ENCODE data around the gene CPNE5.
"Not testable (repeated sequence)": the region's sequence is repeated elsewhere in the genome, so short reads cannot be mapped to it uniquely, and the experiment has no call there.

The CPNE5 gene

GRCh38 chr6:36704961-36705577 lies 134.2 kb downstream of the CPNE5 start:
- not testable (repeated sequence) for DNase-seq (ENCODE audit: low read depth, low spot score)

- DNase-seq (ENCODE audit: low read depth, low spot score): no peak
Measured at GRCh38 chr6:36703982-36704381, 135.3 kb downstream of the CPNE5 start.

DNA sequence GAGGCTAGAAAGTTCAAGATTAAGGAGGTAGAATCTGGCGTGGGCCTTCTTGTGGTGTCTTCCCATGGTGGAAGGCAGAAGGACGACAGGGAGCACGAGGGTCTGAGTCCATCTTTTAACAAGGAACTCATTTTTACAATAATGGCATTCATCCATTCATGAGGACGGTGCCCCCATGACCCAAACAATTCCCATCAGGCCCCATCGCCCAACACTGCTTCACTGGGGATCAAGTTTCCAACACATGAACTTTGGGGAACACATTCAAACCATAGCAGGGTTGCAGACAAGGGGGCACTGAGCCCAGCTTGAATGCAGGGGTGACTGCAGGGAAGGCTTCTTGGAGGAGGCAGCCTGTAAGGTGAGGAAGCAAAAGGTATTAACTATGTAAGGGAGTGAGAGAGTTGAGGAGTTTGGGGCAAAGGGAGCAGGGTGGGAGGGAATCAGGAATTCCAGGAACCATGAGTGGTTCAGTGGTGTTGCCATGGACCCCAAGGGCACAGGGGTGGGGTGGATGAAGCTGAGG lies 136.1 kb downstream of the CPNE5 start:
- DNase-seq (ENCODE audit: low read depth, low spot score): no peak

DNA sequence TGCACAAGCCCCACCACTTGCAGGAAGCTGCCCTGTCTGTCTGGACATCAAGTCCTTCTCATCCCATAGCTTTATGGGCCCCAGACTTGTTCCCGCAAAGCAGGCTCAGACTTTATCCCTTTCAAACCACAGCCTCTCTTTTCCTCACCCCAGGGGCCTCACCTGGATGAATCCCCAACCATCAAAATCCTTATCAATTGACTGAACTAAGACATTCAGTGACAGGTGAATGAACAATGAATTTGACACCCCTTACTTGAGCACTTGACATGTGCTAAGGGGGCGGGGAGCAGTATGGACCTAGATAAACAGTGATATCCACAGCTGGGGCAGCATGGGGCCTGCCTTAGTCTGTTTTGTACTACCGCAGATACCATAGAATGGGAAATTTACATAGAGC lies 136.6 kb downstream of the CPNE5 start:
- DNase-seq (ENCODE audit: low read depth, low spot score): no peak

- no peak for DNase-seq (ENCODE audit: low read depth, low spot score)
Measured at GRCh38 chr6:36701401-36701991, 137.7 kb downstream of the CPNE5 start.

DNA sequence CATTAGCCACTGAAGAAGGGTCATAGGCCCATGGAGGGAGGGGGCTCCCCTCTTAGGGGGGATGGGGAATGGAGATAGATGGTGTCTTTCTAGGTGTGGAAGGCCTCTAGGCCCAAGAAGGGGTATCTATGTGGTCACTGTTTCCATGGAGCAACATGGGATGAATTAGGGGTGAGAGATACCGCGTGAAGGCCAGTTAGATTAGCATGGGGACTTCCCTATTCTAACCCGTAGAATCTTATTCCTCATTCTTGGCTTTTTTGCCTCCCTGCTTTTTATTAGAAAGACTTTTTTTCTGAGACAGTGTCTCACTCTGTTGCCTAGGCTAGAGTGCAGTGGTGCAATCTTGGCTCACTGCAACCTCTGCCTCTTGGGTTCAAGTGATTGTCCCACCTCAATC lies 138.4 kb downstream of the CPNE5 start:
- DNase-seq (ENCODE audit: low read depth, low spot score): no peak

GRCh38 chr6:36700071-36700812 lies 139.0 kb downstream of the CPNE5 start:
- DNase-seq (ENCODE audit: low read depth, low spot score): no peak

GRCh38 chr6:36699348-36699747 lies 139.9 kb downstream of the CPNE5 start:
- DNase-seq (ENCODE audit: low read depth, low spot score): no peak

DNA sequence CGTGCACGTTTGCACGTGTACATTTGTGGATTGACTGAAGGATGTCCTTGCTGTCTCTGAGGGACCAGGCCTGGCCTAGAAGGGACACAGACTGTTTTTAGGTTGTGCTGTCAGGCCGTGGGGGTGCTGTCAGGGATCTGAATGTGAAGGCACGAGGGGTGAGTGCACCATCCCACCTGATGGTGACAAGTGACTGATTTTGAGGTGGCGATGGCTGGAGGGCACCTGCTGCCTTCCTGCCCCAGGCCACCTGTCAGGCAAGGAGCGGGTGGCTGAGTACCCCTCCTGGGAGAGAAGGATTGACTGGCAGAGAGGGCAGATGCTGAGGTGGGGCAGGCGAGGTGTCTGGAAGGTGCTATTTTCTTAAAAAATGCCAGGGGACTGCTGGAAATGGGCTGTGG lies 140.4 kb downstream of the CPNE5 start:
- DNase-seq (ENCODE audit: low read depth, low spot score): no peak

- DNase-seq (ENCODE audit: low read depth, low spot score): no peak
Measured at GRCh38 chr6:36698196-36698595, 141.0 kb downstream of the CPNE5 start.

- DNase-seq (ENCODE audit: low read depth, low spot score): no peak
Measured at GRCh38 chr6:36697481-36697903, 141.8 kb downstream of the CPNE5 start, which contains the start of gene RAB44. Gene RAB44, plus strand, starts transcription at chr6:36697826. Its CDS starts 6,410 bp downstream, at chr6:36704236.

- DNase-seq (ENCODE audit: low read depth, low spot score): no peak
Measured at GRCh38 chr6:36695414-36695813, 143.8 kb downstream of the CPNE5 start.

GRCh38 chr6:36694616-36695015 lies 144.6 kb downstream of the CPNE5 start:
- DNase-seq (ENCODE audit: low read depth, low spot score): no peak

DNA sequence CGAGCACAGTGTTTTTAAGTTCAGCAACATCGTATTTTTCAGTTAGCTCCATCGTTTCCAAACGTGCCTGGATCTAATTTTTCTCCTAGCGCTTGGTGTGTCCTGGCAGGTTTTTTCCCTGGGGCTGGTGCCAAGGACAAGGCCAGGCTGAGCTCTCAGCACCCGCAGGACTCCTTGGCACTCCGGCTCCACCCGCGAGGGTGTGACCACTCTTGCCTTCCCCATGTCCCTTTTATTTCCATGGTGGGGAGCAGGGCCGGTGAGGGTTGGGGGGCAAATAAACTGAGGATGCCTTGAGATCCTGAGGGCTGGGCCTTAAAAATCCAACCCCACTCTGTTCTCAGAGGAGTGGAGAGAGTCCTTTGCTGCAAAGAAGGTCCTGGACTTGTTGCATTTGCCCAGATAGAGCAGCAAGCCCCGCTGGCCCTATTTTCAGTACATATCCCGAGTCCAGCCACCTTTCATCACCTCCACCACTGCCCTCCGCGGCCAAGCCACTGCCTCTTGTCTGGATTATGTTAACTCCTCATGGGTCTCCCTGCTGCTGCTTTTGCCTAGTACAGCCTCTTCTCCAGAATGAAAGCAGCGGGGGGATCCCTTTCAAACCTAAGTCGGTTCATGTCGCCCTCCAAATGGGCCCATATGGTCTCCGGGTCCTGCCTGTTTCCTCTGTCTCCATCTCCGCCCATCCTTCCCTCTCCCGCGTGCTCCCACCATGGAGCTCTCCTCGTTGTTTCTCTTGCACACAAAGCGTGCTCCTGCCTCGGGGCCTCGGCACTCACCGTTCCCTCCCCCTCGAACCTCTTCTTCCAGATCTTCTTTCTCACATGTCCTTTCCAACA lies 146.2 kb downstream of the CPNE5 start:
- DNase-seq (ENCODE audit: low read depth, low spot score): no peak

DNA sequence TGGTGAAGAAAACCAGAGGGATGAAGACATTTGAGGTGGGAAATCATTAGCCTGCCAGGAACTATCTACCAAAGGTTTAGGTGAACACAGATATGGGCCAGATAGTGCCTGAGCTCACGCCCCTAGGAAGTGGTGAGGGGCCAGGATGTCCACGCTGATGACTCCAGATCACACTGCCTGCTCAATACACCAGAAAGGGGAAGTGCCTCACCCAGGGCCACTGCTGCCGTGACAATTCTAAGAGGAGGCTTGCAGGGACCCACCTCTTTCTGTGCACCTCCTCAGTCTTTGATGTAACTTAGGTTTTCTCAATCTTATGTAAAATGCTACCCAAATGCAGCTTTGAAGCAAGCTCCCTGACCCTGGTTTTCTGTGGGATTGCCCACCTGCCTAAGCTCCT lies 147.0 kb downstream of the CPNE5 start:
- no peak for DNase-seq (ENCODE audit: low read depth, low spot score)

- no peak for DNase-seq (ENCODE audit: low read depth, low spot score)
Measured at GRCh38 chr6:36691612-36692011, 147.6 kb downstream of the CPNE5 start.

DNA sequence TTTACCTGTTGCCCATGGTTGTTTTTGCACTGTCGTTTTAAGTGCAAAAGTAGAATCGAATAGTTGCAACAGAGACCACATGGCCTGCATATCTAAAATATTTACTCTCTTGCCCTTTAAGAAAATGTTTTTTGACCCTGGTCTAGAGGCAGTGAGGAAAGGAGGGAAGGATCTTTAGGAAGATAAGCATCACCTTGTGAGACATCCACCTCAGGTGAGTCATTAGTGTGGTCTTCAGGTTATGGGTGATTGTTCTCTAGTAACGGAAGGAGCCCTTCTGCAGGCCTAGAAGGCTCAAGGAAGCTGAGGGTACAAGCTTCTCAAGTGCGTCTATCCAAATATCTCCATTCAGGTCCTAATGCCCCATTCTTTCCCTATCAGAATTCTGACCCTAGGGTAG lies 148.2 kb downstream of the CPNE5 start:
- no peak for DNase-seq (ENCODE audit: low read depth, low spot score)

All from astrocyte of the hippocampus (primary cell).